Gastrocnemius medialis (tissue), 4 donors: Measurements from ENCODE around the gene PACS1. TPM values are rescaled to one million over a fixed set of nuclear protein-coding genes. Genes with fewer than 3 reads are reported as not detected.

Source experiments
- ATAC-seq, 2 donors: fragments of 150-250 bp; one replicate each; pipeline ENCODE4 v1.9.1; 2016
- DNase-seq, 2 donors: peaks; one replicate each; pipeline ENCODE4 v3.0.0-alpha.2; 2019
- H3K27ac ChIP-seq, 4 donors: fragments of 200-600 bp; sonication (generic); 1 replicate in 1 of 4; 2 replicates in 3 of 4; pipeline ENCODE4 v1.5.1; 2016 to 2018; ENCODE audit warnings: mild to moderate bottlenecking in 2 of 4, moderate library complexity in 1 of 4
- H3K27me3 ChIP-seq, 3 donors: fragments of 200-600 bp; sonication (generic) in 2 of 3; 1 replicate in 1 of 3; 2 replicates in 2 of 3; pipeline versions ENCODE4 v1.5.1 to v1.6.0; 2016 to 2019; ENCODE audit warnings: mild to moderate bottlenecking in 1 of 3, moderate library complexity in 1 of 3
- H3K36me3 ChIP-seq, 2 donors: fragments of 200-600 bp; sonication (generic) in 1 of 2; one replicate each; pipeline ENCODE4 v1.5.1; 2017 to 2018
- H3K4me1 ChIP-seq, 2 donors: fragments of 200-600 bp; sonication (generic) in 1 of 2; one replicate each; pipeline ENCODE4 v1.5.1; 2016 to 2017; ENCODE audit warnings: mild to moderate bottlenecking in 2 of 2
- H3K4me3 ChIP-seq, 4 donors: fragments of 200-600 bp; sonication (generic) in 3 of 4; 1 replicate in 1 of 4; 2 replicates in 3 of 4; pipeline ENCODE4 v1.5.1; 2016 to 2019; ENCODE audit warnings: mild to moderate bottlenecking in 2 of 4
- H3K9me3 ChIP-seq, 3 donors: fragments of 200-600 bp; sonication (generic) in 2 of 3; 1 replicate in 1 of 3; 2 replicates in 2 of 3; pipeline ENCODE4 v1.5.1; 2016 to 2019
- POLR2A ChIP-seq, 2 donors: fragments of 450-650 bp; IDR thresholded peaks; one replicate each; pipeline ENCODE4 v1.6.1; 2017; ENCODE audit warnings: antibody characterized with exemption in 2 of 2, mild to moderate bottlenecking in 2 of 2, moderate library complexity in 2 of 2
- in situ Hi-C, 4 donors: fragments of 200-750 bp; cut with MboI; loops; one replicate each; pipeline versions ENCODE4 v1.15.0 to v1.8.0; 2017; ENCODE audit warnings: low sequenced_read_pairs in 4 of 4
- intact Hi-C: fragments of 100-400 bp; cut with DNase I; formaldehyde crosslinking; loops from one replicate; pipeline ENCODE4 v1.15.1; 2023; ENCODE audit warnings: low total_unique reads
- total RNA-seq, 4 donors: library from RNA; depleted of rRNA; stranded (reverse); fragments of >200 nt; gene quantifications; one replicate each; pipeline versions ENCODE4 v1.1.0 to v1.2.3, GENCODE V29; 2016
- TF ChIP-seq, protein P1 (sequence below), 5 experiments: fragments of 450-650 bp in 3 of 5; fragments of 200-600 bp in 2 of 5; sonication (generic) in 2 of 5; IDR thresholded peaks in 4 of 5; conservative IDR thresholded peaks in 1 of 5; 1 replicate in 4 of 5; 2 replicates in 1 of 5; pipeline ENCODE4 v1.5.1; 2016 to 2019; ENCODE audit warnings: antibody characterized with exemption in 5 of 5, mild to moderate bottlenecking in 3 of 5, moderate library complexity in 3 of 5

PACS1 gene
- total RNA-seq, 4 donors from 2014 or later = 6.6 to 20.4 (median 16.9) TPM

DNA sequence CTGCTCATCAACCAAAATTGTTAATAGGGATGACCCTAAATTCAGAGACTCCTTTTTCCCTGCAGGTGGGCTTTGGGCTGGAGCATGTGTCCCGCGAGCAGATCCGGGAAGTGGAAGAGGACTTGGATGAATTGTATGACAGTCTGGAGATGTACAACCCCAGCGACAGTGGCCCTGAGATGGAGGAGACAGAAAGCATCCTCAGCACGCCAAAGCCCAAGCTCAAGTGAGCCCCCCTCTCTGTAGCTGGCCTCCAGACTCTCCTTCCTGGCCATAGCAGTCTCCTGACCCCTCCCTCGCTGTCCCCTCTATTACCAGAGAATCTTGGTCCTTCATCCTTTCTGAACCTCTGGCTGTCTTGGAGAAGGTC, 150.5 kb downstream of the PACS1 start:
- DNase-seq (no peak), ATAC-seq (no peak)
- TF ChIP-seq, protein P1, sequence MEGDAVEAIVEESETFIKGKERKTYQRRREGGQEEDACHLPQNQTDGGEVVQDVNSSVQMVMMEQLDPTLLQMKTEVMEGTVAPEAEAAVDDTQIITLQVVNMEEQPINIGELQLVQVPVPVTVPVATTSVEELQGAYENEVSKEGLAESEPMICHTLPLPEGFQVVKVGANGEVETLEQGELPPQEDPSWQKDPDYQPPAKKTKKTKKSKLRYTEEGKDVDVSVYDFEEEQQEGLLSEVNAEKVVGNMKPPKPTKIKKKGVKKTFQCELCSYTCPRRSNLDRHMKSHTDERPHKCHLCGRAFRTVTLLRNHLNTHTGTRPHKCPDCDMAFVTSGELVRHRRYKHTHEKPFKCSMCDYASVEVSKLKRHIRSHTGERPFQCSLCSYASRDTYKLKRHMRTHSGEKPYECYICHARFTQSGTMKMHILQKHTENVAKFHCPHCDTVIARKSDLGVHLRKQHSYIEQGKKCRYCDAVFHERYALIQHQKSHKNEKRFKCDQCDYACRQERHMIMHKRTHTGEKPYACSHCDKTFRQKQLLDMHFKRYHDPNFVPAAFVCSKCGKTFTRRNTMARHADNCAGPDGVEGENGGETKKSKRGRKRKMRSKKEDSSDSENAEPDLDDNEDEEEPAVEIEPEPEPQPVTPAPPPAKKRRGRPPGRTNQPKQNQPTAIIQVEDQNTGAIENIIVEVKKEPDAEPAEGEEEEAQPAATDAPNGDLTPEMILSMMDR (IDR thresholded peaks at IDR 0.05 in 4 of 5, conservative IDR thresholded peaks at IDR 0.05 in 1 of 5) = no peak
- no peak for TF ChIP-seq POLR2A (IDR thresholded peaks at IDR 0.05)
- H3K36me3 ChIP-seq = peaks cover 0 to 31% of the 10 kb centered on the region in 2 donors
- no peaks in the 10 kb centered on the region for H3K4me1 ChIP-seq
- no peaks in the 10 kb centered on the region for H3K27me3 ChIP-seq
- no peak overlapping the region for H3K27ac ChIP-seq
- in situ Hi-C loops (loop anchor here in 1 of 4 donors (10.0 kb wide), 1 partner anchor 64 kb away; the partner anchor contains the start of gene YIF1A), intact Hi-C loops (no loop called here)
- H3K9me3 ChIP-seq = no peaks in the 10 kb centered on the region
- H3K4me3 ChIP-seq = no peak overlapping the region

GRCh38 chr11:66221012-66221411, 150.9 kb downstream of the PACS1 start:
- H3K27me3 ChIP-seq = no peaks in the 10 kb centered on the region
- no peak for ATAC-seq

GRCh38 chr11:66221726-66222236, 151.7 kb downstream of the PACS1 start:
- Histone ChIP-seq H3K27me3 (no peaks in the 10 kb centered on the region), H3K4me3 (no peak overlapping the region), H3K36me3 (peaks cover 0 to 26% of the 10 kb centered on the region in 2 donors), H3K27ac (no peak overlapping the region), H3K9me3 (no peaks in the 10 kb centered on the region), H3K4me1 (no peaks in the 10 kb centered on the region)
- intact Hi-C loops (loop anchor here (1.0 kb wide), 2 partner anchors 37 to 61 kb away; no protein-coding TSS in a partner anchor), in situ Hi-C loops (loop anchor here in 1 of 4 donors (10.0 kb wide), 1 partner anchor 63 kb away; the partner anchor contains the start of gene YIF1A)
- TF ChIP-seq POLR2A (IDR thresholded peaks at IDR 0.05) = no peak
- TF ChIP-seq, protein P1 (IDR thresholded peaks at IDR 0.05 in 4 of 5, conservative IDR thresholded peaks at IDR 0.05 in 1 of 5) = no peak
- DNase-seq (no peak), ATAC-seq (no peak)

More at GRCh38 chr11:66221012-66221411, 150.9 kb downstream of the PACS1 start:
- Histone ChIP-seq H3K9me3 (no peaks in the 10 kb centered on the region), H3K4me3 (no peak overlapping the region), H3K4me1 (no peaks in the 10 kb centered on the region), H3K36me3 (peaks cover 0 to 31% of the 10 kb centered on the region in 2 donors), H3K27ac (no peak overlapping the region)
- in situ Hi-C loops (loop anchor here in 1 of 4 donors (10.0 kb wide), 1 partner anchor 64 kb away; the partner anchor contains the start of gene YIF1A), intact Hi-C loops (no loop called here)
- TF ChIP-seq POLR2A (IDR thresholded peaks at IDR 0.05) = no peak
- TF ChIP-seq, protein P1 (IDR thresholded peaks at IDR 0.05 in 4 of 5, conservative IDR thresholded peaks at IDR 0.05 in 1 of 5) = no peak
- no peak for DNase-seq

GRCh38 chr11:66222358-66223149, 152.5 kb downstream of the PACS1 start:
- Histone ChIP-seq H3K9me3 (no peaks in the 10 kb centered on the region), H3K4me3 (no peak overlapping the region), H3K4me1 (no peaks in the 10 kb centered on the region), H3K27ac (peak overlapping the region in 1 of 4 donors; percentile 36), H3K36me3 (peaks cover 0 to 21% of the 10 kb centered on the region in 2 donors), H3K27me3 (no peaks in the 10 kb centered on the region)
- peak; percentile 97 to 98 for ATAC-seq
- DNase-seq = peak; percentile 86 to 88
- intact Hi-C loops (loop anchor here (1.0 kb wide), 2 partner anchors 36 to 60 kb away; no protein-coding TSS in a partner anchor), in situ Hi-C loops (loop anchor here in 1 of 4 donors (10.0 kb wide), 1 partner anchor 62 kb away; the partner anchor contains the start of gene YIF1A)
- TF ChIP-seq POLR2A (IDR thresholded peaks at IDR 0.05) = no peak
- TF ChIP-seq, protein P1 (IDR thresholded peaks at IDR 0.05 in 4 of 5, conservative IDR thresholded peaks at IDR 0.05 in 1 of 5) = peak; percentile 98 to 99 (median 99)
